Mesodermal cell (in vitro differentiated cells): ENCODE data around the gene PDCD7.

Source experiments
- H3K27ac ChIP-seq: 2 replicates; pipeline ENCODE4 v1.7.0; 2013; ENCODE audit warnings: mild to moderate bottlenecking, low read depth, low read length, moderate library complexity; ENCODE audit not compliant: severe bottlenecking
- H3K36me3 ChIP-seq: 2 replicates; pipeline ENCODE4 v1.7.1; 2013; ENCODE audit warnings: mild to moderate bottlenecking, low read length, moderate library complexity; ENCODE audit not compliant: control insufficient read depth, insufficient read depth
- H3K4me1 ChIP-seq: one replicate; pipeline ENCODE4 v1.7.1; 2013; ENCODE audit warnings: mild to moderate bottlenecking, low read length; ENCODE audit not compliant: insufficient read depth, control insufficient read depth, poor library complexity, severe bottlenecking
- H3K4me3 ChIP-seq: 2 replicates; pipeline ENCODE4 v1.7.0; 2013; ENCODE audit warnings: low read length, control low read depth, mild to moderate bottlenecking; ENCODE audit not compliant: insufficient read depth, poor library complexity, severe bottlenecking; ENCODE audit errors: extremely low read depth
- H3K9me3 ChIP-seq: 2 replicates; pipeline ENCODE4 v1.7.1; 2013; ENCODE audit warnings: mild to moderate bottlenecking, low read length, moderate library complexity; ENCODE audit not compliant: control insufficient read depth
- WGBS, 2 experiments: methylation state at CpG; one replicate each; pipeline ENCODE4 v1.1.5; 2013; ENCODE audit warnings: missing lambda C conversion rate in 2 of 2; ENCODE audit not compliant: insufficient coverage in 2 of 2; 5-methylcytosine and 5-hydroxymethylcytosine counted together

PDCD7 gene

GRCh38 chr15:65091946-65092770 lies 41.5 kb downstream of the PDCD7 start:
- Histone ChIP-seq H3K4me3 (no peak overlapping the region), H3K36me3 (no peaks in the 10 kb centered on the region), H3K4me1 (no peaks in the 10 kb centered on the region), H3K9me3 (no peaks in the 10 kb centered on the region), H3K27ac (no peak overlapping the region)
- 90% methylated on average over 7 to 10 of the region's 12 CpGs for WGBS, 2 experiments

- Histone ChIP-seq H3K27ac (no peak overlapping the region), H3K9me3 (no peaks in the 10 kb centered on the region), H3K36me3 (no peaks in the 10 kb centered on the region), H3K4me1 (peaks cover 7% of the 10 kb centered on the region), H3K4me3 (no peak overlapping the region)
- 80 to 100% methylated on average over 1 of the region's 5 CpGs for WGBS, 2 experiments
Measured at GRCh38 chr15:65089206-65089824, 44.3 kb downstream of the PDCD7 start.

GRCh38 chr15:65088643-65089021 lies 45.0 kb downstream of the PDCD7 start:
- H3K36me3 ChIP-seq: no peaks in the 10 kb centered on the region
- H3K4me3 ChIP-seq: no peak overlapping the region
- 65 to 88% methylated on average over 2 to 4 of the region's 6 CpGs for WGBS, 2 experiments
- H3K9me3 ChIP-seq: no peaks in the 10 kb centered on the region
- no peak overlapping the region for H3K27ac ChIP-seq
- H3K4me1 ChIP-seq: peaks cover 14% of the 10 kb centered on the region

- no peaks in the 10 kb centered on the region for H3K9me3 ChIP-seq
- peaks cover 20% of the 10 kb centered on the region for H3K4me1 ChIP-seq
- no peak overlapping the region for H3K4me3 ChIP-seq
- 91% methylated on average over 9 to 11 of the region's 13 CpGs for WGBS, 2 experiments
- H3K36me3 ChIP-seq: no peaks in the 10 kb centered on the region
- H3K27ac ChIP-seq: no peak overlapping the region
Measured at GRCh38 chr15:65087873-65088642, 45.5 kb downstream of the PDCD7 start.

- WGBS, 2 experiments: 88 to 94% methylated on average over 3 of the region's 3 CpGs
- H3K4me1 ChIP-seq: peaks cover 26% of the 10 kb centered on the region
Measured at GRCh38 chr15:65087411-65087810, 46.2 kb downstream of the PDCD7 start.

GRCh38 chr15:65086680-65087111 lies 46.9 kb downstream of the PDCD7 start:
- 81 to 82% methylated on average over 5 to 6 of the region's 6 CpGs for WGBS, 2 experiments
- Histone ChIP-seq H3K36me3 (no peaks in the 10 kb centered on the region), H3K4me1 (peaks cover 34% of the 10 kb centered on the region), H3K27ac (no peak overlapping the region), H3K9me3 (no peaks in the 10 kb centered on the region), H3K4me3 (no peak overlapping the region)

More at GRCh38 chr15:65087411-65087810, 46.2 kb downstream of the PDCD7 start:
- H3K36me3 ChIP-seq: no peaks in the 10 kb centered on the region
- no peaks in the 10 kb centered on the region for H3K9me3 ChIP-seq
- no peak overlapping the region for H3K27ac ChIP-seq
- H3K4me3 ChIP-seq: no peak overlapping the region

- no peak overlapping the region for H3K4me3 ChIP-seq
- H3K36me3 ChIP-seq: no peaks in the 10 kb centered on the region
- H3K27ac ChIP-seq: no peak overlapping the region
- H3K9me3 ChIP-seq: no peaks in the 10 kb centered on the region
- WGBS, 2 experiments: 84 to 95% methylated on average over 5 to 6 of the region's 6 CpGs
- H3K4me1 ChIP-seq: peaks cover 34% of the 10 kb centered on the region
Measured at GRCh38 chr15:65085990-65086679, 47.5 kb downstream of the PDCD7 start.

GRCh38 chr15:65085207-65085753 lies 48.3 kb downstream of the PDCD7 start:
- Histone ChIP-seq H3K4me1 (peaks cover 34% of the 10 kb centered on the region), H3K4me3 (no peak overlapping the region), H3K36me3 (no peaks in the 10 kb centered on the region), H3K9me3 (no peaks in the 10 kb centered on the region), H3K27ac (no peak overlapping the region)
- WGBS, 2 experiments: 92 to 93% methylated on average over 6 to 8 of the region's 8 CpGs

GRCh38 chr15:65084500-65085206 lies 49.0 kb downstream of the PDCD7 start:
- Histone ChIP-seq H3K36me3 (no peaks in the 10 kb centered on the region), H3K4me3 (no peak overlapping the region), H3K9me3 (no peaks in the 10 kb centered on the region), H3K4me1 (peaks cover 34% of the 10 kb centered on the region), H3K27ac (no peak overlapping the region)
- WGBS, 2 experiments: 89 to 98% methylated on average over 6 of the region's 7 CpGs
